GM19372 (cell line): ENCODE measurements around the gene TMPRSS7.
A peak's percentile ranks its signal among the peaks of the same experiment; 100 is the strongest.

ENCODE experiments used
- ATAC-seq: cut with Tn5 transposase; IDR thresholded peaks from one replicate; pipeline ENCODE4 v1.9.1; 2021; ENCODE audit warnings: mild to moderate bottlenecking, low read depth, moderate library complexity; ENCODE audit not compliant: unreplicated experiment

Gene TMPRSS7

GRCh38 chr3:112123548-112123947 lies 89.0 kb downstream of the TMPRSS7 start:
- ATAC-seq = no peak

- no peak for ATAC-seq
Observed at GRCh38 chr3:112124907-112125607, 90.5 kb downstream of the TMPRSS7 start.

GRCh38 chr3:112126511-112126911 lies 92.0 kb downstream of the TMPRSS7 start:
- no peak for ATAC-seq

DNA sequence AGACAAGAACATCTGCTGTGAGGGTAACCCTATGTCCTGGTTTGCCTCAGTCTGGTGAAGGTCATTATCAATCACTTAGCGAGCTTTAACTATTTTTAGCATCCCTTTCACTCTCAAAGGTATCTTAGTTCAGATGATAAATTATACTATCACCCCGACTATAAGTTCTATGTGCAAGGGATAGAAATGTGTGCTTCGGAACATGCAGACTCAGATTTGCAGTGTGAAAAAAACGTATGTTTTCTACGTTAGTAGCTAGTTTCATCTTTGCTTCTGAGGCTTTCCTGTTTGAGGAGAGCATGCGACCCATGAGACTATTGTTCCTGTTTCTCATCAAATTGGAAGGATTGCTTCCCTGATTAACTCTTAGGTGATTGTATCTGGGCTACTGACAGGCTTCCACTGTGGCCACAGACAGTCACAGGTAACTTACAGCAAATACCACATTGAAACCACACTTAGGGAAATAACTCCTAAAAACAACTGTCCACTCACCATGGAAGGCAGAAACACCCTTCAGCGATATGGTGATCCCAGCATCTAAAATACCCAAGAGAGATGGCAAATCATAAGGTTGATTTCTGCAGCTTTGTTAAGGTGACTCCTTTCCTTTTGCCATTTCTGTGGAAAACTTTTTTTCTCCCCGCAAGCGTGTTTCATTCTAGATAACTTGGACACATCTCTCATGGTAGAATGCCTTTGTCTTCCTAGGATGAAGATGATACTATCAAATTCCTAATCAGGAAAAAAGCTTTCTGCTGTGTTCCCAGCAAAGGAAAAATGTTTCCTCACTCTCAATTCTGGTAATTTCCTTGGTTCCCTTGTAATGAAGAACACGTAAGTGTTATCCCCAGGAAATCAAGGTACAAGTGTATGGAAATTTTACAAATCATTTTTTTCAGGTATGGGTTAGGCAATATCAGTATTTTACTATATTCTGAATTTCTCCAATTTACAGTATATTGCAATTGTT lies 93.3 kb downstream of the TMPRSS7 start:
- ATAC-seq = no peak

DNA sequence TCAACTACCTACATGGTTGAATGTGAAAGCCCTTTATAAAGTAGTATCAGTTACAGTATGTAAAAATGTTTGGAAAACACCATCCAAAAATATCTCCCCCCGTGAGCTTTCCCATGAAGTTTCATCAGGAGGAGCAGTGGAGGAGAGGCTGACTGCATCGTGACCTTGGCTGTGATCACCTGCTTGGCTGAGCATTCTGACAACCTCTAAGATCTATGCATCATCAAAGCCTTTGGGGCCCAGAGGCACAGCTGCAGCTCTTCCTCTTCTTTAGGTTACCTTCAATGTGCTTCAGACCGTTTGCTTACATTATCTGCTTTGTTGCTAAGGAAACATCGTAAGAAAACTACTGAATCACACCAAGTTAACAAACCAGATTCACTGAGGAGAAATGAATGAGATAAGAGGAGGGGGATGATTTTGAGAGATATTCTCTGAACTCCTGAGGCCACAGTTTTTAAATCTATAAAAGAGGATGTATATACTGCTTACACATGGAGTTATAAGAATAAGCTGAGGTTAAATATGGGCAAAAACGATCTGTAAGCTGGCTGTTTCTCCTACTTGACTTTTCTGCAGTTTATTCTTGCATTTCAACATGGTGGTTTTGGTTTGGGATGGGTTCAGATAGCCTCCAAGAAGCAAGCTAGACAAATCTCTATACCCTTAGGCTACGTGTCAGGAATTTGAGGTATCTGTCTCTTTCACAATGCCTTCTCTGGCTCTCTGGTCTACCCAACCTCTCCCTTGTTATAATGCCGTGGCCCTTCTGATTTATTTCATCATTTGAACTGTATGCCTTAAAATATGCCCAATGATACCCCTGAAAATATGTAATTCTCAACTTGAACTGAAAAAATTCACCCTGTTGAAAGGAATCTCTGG lies 94.5 kb downstream of the TMPRSS7 start:
- ATAC-seq = peak; percentile 46

DNA sequence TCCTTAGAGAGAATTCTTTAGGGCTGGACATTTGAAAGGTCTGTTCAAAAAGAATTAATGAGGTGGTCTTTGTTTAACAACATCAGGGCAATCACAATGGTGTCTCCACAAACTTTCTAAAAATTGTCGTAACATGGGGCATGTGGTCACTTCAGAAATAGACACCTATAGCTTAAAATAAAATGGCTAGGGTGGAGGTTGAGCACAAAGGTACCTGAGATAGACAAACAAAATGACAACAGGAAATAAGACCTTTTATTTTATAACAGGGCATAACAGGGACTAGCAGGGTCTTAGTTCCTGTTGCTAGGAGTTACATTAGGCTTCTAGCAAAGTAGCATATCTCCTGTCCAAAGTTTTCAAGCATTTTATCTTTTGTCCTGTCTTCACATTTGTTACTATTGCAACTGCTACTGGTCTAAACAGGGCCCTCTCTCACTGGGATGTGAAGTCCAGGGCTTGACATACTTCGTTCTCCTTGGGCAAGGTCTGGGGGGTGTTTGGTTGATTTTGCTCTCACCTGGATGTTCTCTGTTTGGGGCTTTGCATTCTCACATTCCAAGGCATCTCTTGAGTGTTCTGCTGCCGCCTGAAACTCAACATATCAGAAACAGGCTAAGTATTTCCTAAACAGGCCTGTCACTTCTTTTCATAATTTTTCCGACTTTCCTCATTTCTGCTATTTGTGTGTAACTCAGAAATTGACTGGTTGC lies 95.5 kb downstream of the TMPRSS7 start:
- ATAC-seq = no peak

DNA sequence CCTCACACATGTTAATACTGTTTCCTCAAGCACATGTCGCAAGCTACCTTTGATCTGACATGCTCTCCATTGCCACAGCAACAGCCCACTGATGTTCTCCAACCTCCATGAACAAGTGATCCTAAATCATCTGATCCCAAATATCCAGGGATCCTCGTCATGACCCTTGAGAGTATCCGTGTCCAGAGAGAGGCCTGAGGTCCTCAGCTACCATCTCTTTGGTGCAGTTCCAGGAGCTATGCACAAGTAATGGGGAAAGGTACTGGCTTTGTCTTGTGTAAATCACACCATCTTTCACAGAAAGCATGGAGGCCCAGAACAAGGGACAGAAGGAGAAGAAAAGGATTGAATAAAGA lies 96.1 kb downstream of the TMPRSS7 start:
- ATAC-seq = no peak
